Ishikawa (cell line): ENCODE data around the gene CPXM1.

Experiments used
- CEBPB ChIP-seq: IDR thresholded peaks from 2 replicates; pipeline ENCODE4 v1.6.1; 2012
- CREB1 ChIP-seq: IDR thresholded peaks from 2 replicates; pipeline ENCODE4 v1.6.1; 2012; ENCODE audit warnings: low read depth
- EGR1 ChIP-seq: IDR thresholded peaks from 2 replicates; pipeline ENCODE4 v1.6.1; 2012
- EP300 ChIP-seq: IDR thresholded peaks from 2 replicates; pipeline ENCODE4 v1.6.1; 2012; ENCODE audit warnings: borderline replicate concordance
- FOXM1 ChIP-seq: IDR thresholded peaks from 2 replicates; pipeline ENCODE4 v1.6.1; 2012; ENCODE audit warnings: low read depth, borderline replicate concordance
- MAX ChIP-seq: IDR thresholded peaks from 2 replicates; pipeline ENCODE4 v1.6.1; 2012
- NFIC ChIP-seq: IDR thresholded peaks from 2 replicates; pipeline ENCODE4 v1.6.1; 2012
- RAD21 ChIP-seq: IDR thresholded peaks from 2 replicates; pipeline ENCODE4 v1.6.1; 2012; ENCODE audit warnings: low read depth
- TAF1 ChIP-seq: IDR thresholded peaks from 2 replicates; pipeline ENCODE4 v1.6.1; 2012; ENCODE audit warnings: low read depth, mild to moderate bottlenecking
- TCF12 ChIP-seq: IDR thresholded peaks from 2 replicates; pipeline ENCODE4 v1.6.1; 2012; ENCODE audit warnings: low read depth
- TEAD4 ChIP-seq: IDR thresholded peaks from 2 replicates; pipeline ENCODE4 v1.6.1; 2012
- YY1 ChIP-seq: IDR thresholded peaks from 2 replicates; pipeline ENCODE4 v1.6.1; 2012; ENCODE audit warnings: low read depth
- ZBTB7A ChIP-seq: IDR thresholded peaks from 2 replicates; pipeline ENCODE4 v1.6.1; 2012; ENCODE audit warnings: low read depth
- TF ChIP-seq, protein P1 (sequence below): IDR thresholded peaks from 2 replicates; pipeline ENCODE4 v1.6.1; 2012
- TF ChIP-seq, protein P2 (sequence below): IDR thresholded peaks from 2 replicates; pipeline ENCODE4 v1.6.1; 2012; ENCODE audit warnings: low read depth, mild to moderate bottlenecking

The CPXM1 gene

GRCh38 chr20:2797136-2797983 is 3.1 kb downstream of the CPXM1 start:
- no peak for TF ChIP-seq NFIC
- no peak for TF ChIP-seq ZBTB7A
- no peak for TF ChIP-seq TAF1
- TF ChIP-seq FOXM1 = no peak
- TF ChIP-seq CEBPB = no peak
- TF ChIP-seq YY1 = no peak
- no peak for TF ChIP-seq EP300
- no peak for TF ChIP-seq CREB1
- TF ChIP-seq, protein P1, sequence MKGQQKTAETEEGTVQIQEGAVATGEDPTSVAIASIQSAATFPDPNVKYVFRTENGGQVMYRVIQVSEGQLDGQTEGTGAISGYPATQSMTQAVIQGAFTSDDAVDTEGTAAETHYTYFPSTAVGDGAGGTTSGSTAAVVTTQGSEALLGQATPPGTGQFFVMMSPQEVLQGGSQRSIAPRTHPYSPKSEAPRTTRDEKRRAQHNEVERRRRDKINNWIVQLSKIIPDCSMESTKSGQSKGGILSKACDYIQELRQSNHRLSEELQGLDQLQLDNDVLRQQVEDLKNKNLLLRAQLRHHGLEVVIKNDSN = no peak

- no peak for TF ChIP-seq TEAD4
- no peak for TF ChIP-seq ZBTB7A
- TF ChIP-seq RAD21 = no peak
- no peak for TF ChIP-seq MAX
- no peak for TF ChIP-seq CREB1
- TF ChIP-seq, protein P1 = no peak
- TF ChIP-seq NFIC = no peak
- no peak for TF ChIP-seq EP300
- TF ChIP-seq TCF12 = no peak
- no peak for TF ChIP-seq TAF1
- no peak for TF ChIP-seq CEBPB
Observed at GRCh38 chr20:2796011-2796660, 4.3 kb downstream of the CPXM1 start.

DNA sequence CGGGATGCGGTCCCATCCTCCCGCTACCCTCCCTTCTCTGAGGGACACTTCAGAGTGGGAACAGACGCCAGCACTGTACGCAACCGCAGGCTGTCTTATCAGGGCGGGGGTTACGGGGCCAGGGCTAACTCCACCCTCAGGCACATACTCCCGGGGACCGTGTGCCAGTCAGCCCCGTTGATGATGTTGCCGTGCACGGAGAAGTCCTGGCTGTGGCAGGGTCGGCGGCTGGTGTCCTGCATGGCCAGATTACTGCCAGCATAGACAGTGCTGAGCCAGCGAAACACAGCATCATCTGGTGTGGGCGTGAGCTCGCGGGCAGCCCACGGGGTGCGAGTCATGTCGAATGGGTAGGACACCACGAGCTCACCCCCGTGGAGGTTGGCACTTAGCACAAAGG is 5.0 kb downstream of the CPXM1 start:
- no peak for TF ChIP-seq EGR1
- TF ChIP-seq RAD21 = no peak
- no peak for TF ChIP-seq ZBTB7A
- TF ChIP-seq NFIC = no peak
- TF ChIP-seq CREB1 = no peak
- no peak for TF ChIP-seq YY1
- no peak for TF ChIP-seq CEBPB
- no peak for TF ChIP-seq MAX
- TF ChIP-seq TCF12 = no peak
- no peak for TF ChIP-seq FOXM1
- TF ChIP-seq TAF1 = no peak
- TF ChIP-seq, protein P1 = no peak
- no peak for TF ChIP-seq TEAD4
- TF ChIP-seq, protein P2, sequence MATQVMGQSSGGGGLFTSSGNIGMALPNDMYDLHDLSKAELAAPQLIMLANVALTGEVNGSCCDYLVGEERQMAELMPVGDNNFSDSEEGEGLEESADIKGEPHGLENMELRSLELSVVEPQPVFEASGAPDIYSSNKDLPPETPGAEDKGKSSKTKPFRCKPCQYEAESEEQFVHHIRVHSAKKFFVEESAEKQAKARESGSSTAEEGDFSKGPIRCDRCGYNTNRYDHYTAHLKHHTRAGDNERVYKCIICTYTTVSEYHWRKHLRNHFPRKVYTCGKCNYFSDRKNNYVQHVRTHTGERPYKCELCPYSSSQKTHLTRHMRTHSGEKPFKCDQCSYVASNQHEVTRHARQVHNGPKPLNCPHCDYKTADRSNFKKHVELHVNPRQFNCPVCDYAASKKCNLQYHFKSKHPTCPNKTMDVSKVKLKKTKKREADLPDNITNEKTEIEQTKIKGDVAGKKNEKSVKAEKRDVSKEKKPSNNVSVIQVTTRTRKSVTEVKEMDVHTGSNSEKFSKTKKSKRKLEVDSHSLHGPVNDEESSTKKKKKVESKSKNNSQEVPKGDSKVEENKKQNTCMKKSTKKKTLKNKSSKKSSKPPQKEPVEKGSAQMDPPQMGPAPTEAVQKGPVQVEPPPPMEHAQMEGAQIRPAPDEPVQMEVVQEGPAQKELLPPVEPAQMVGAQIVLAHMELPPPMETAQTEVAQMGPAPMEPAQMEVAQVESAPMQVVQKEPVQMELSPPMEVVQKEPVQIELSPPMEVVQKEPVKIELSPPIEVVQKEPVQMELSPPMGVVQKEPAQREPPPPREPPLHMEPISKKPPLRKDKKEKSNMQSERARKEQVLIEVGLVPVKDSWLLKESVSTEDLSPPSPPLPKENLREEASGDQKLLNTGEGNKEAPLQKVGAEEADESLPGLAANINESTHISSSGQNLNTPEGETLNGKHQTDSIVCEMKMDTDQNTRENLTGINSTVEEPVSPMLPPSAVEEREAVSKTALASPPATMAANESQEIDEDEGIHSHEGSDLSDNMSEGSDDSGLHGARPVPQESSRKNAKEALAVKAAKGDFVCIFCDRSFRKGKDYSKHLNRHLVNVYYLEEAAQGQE = no peak
- no peak for TF ChIP-seq EP300

GRCh38 chr20:2794866-2795447 is 5.5 kb downstream of the CPXM1 start:
- TF ChIP-seq TAF1 = no peak
- no peak for TF ChIP-seq CEBPB
- no peak for TF ChIP-seq EP300
- TF ChIP-seq, protein P1 = no peak
- TF ChIP-seq, protein P2 = no peak
- no peak for TF ChIP-seq EGR1
- no peak for TF ChIP-seq YY1
- no peak for TF ChIP-seq CREB1
